ENCODE measurements around the gene YIPF3.

Gene YIPF3

GRCh38 chr6:43509142-43509983 lies 7.4 kb downstream of the YIPF3 start:
- TF ChIP-seq CTCF (IDR thresholded peaks at IDR 0.05; ENCODE audit: low read depth, low read length) = no peak
- H3K4me3 ChIP-seq (ENCODE audit: low read depth, low read length) = peak overlapping the region; percentile 43
- in situ Hi-C loops (cut with HindIII; ENCODE audit: low sequenced_read_pairs) = no loop called here
- no peak for DNase-seq (ENCODE audit: low read depth, low spot score)

- TF ChIP-seq CTCF (IDR thresholded peaks at IDR 0.05; ENCODE audit: low read depth, low read length) = no peak
- DNase-seq (ENCODE audit: low read depth, low spot score) = no peak
- in situ Hi-C loops (cut with HindIII; ENCODE audit: low sequenced_read_pairs) = no loop called here
- no peak overlapping the region for H3K4me3 ChIP-seq (ENCODE audit: low read depth, low read length)
Observed at GRCh38 chr6:43508481-43509141, 8.1 kb downstream of the YIPF3 start.

GRCh38 chr6:43506667-43507471 lies 9.9 kb downstream of the YIPF3 start:
- in situ Hi-C loops (cut with HindIII; ENCODE audit: low sequenced_read_pairs) = no loop called here
- peak; percentile 81 for DNase-seq (ENCODE audit: low read depth, low spot score)

GRCh38 chr6:43506171-43506570 lies 10.6 kb downstream of the YIPF3 start:
- in situ Hi-C loops (cut with HindIII; ENCODE audit: low sequenced_read_pairs) = no loop called here
- no peak overlapping the region for H3K4me3 ChIP-seq (ENCODE audit: low read depth, low read length)
- DNase-seq (ENCODE audit: low read depth, low spot score) = no peak
- TF ChIP-seq CTCF (IDR thresholded peaks at IDR 0.05; ENCODE audit: low read depth, low read length) = no peak

More at GRCh38 chr6:43506667-43507471, 9.9 kb downstream of the YIPF3 start:
- H3K4me3 ChIP-seq (ENCODE audit: low read depth, low read length) = no peak overlapping the region
- TF ChIP-seq CTCF (IDR thresholded peaks at IDR 0.05; ENCODE audit: low read depth, low read length) = peak; percentile 95

- no peak overlapping the region for H3K4me3 ChIP-seq (ENCODE audit: low read depth, low read length)
- DNase-seq (ENCODE audit: low read depth, low spot score) = no peak
- in situ Hi-C loops (cut with HindIII; ENCODE audit: low sequenced_read_pairs) = no loop called here
- TF ChIP-seq CTCF (IDR thresholded peaks at IDR 0.05; ENCODE audit: low read depth, low read length) = no peak
Observed at GRCh38 chr6:43505718-43506117, 11.0 kb downstream of the YIPF3 start.
